HFF-Myc (cell line): ENCODE data around the gene CFL2.
"Not testable (repeated sequence)": the region's sequence is repeated elsewhere in the genome, so short reads cannot be mapped to it uniquely, and the experiment has no call there.

Experiments
- DNase-seq: peaks from one replicate; pipeline ENCODE4 v3.0.0-alpha.2; 2011; ENCODE audit warnings: low read depth; ENCODE audit errors: extremely low read depth
- H3K4me3 ChIP-seq: replicated peaks from 2 replicates; pipeline ENCODE4 v1.5.1; 2011; ENCODE audit warnings: low read depth, mild to moderate bottlenecking, control low read depth, low read length
- CTCF ChIP-seq: IDR thresholded peaks from 2 replicates; pipeline ENCODE4 v1.5.1; 2012; ENCODE audit warnings: mild to moderate bottlenecking, low read depth, low read length, control low read depth; ENCODE audit errors: missing control alignments

CFL2 gene

GRCh38 chr14:34742270-34743115 is 28.1 kb upstream of the CFL2 start:
- no peak for DNase-seq
- no peak overlapping the region for H3K4me3 ChIP-seq

GRCh38 chr14:34741840-34742239 is 27.4 kb upstream of the CFL2 start:
- DNase-seq = no peak
- H3K4me3 ChIP-seq = no peak overlapping the region
- no peak for TF ChIP-seq CTCF

More at GRCh38 chr14:34742270-34743115, 28.1 kb upstream of the CFL2 start:
- TF ChIP-seq CTCF = no peak

GRCh38 chr14:34740139-34740538 is 25.7 kb upstream of the CFL2 start:
- not testable (repeated sequence) for H3K4me3 ChIP-seq, DNase-seq

GRCh38 chr14:34737079-34737478 is 22.7 kb upstream of the CFL2 start:
- DNase-seq, H3K4me3 ChIP-seq: not testable (repeated sequence)

- no peak for DNase-seq
- TF ChIP-seq CTCF = no peak
- H3K4me3 ChIP-seq = no peak overlapping the region
These were observed 18.9 kb upstream of the CFL2 start for GRCh38 chr14:34733245-34733644.

- no peak overlapping the region for H3K4me3 ChIP-seq
- TF ChIP-seq CTCF = no peak
- DNase-seq = no peak
These were observed 18.4 kb upstream of the CFL2 start for GRCh38 chr14:34732802-34733201.

- no peak overlapping the region for H3K4me3 ChIP-seq
These were observed 9.5 kb upstream of the CFL2 start for GRCh38 chr14:34723867-34724266.

More at GRCh38 chr14:34723867-34724266, 9.5 kb upstream of the CFL2 start:
- no peak for TF ChIP-seq CTCF
- no peak for DNase-seq
